ENCODE data around the gene STAB2. TPM values are rescaled to one million over a fixed set of nuclear protein-coding genes. Genes with fewer than 3 reads are reported as not detected.
A peak's percentile ranks its signal among the peaks of the same experiment; 100 is the strongest.

Gene STAB2
- total RNA-seq, 1 donor from 2014 or later: not detected

- H3K36me3 ChIP-seq: no peaks in the 10 kb centered on the region
- H3K4me2 ChIP-seq: no peak overlapping the region
- TF ChIP-seq EZH2 (IDR thresholded peaks at IDR 0.05) (no peak), EZH2phosphoT487 (IDR thresholded peaks at IDR 0.05) (no peak)
- TF ChIP-seq, protein P1, sequence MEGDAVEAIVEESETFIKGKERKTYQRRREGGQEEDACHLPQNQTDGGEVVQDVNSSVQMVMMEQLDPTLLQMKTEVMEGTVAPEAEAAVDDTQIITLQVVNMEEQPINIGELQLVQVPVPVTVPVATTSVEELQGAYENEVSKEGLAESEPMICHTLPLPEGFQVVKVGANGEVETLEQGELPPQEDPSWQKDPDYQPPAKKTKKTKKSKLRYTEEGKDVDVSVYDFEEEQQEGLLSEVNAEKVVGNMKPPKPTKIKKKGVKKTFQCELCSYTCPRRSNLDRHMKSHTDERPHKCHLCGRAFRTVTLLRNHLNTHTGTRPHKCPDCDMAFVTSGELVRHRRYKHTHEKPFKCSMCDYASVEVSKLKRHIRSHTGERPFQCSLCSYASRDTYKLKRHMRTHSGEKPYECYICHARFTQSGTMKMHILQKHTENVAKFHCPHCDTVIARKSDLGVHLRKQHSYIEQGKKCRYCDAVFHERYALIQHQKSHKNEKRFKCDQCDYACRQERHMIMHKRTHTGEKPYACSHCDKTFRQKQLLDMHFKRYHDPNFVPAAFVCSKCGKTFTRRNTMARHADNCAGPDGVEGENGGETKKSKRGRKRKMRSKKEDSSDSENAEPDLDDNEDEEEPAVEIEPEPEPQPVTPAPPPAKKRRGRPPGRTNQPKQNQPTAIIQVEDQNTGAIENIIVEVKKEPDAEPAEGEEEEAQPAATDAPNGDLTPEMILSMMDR (IDR thresholded peaks at IDR 0.05): no peak
- H3K79me2 ChIP-seq (ENCODE audit: low read depth): no peaks in the 10 kb centered on the region
- Mint-ChIP-seq H3K4me1 (peaks cover 3% of the 10 kb centered on the region), H3K9me3 (no peaks in the 10 kb centered on the region), H3K4me3 (no peak overlapping the region), H3K27me3 (ENCODE audit: insufficient read depth, low read depth) (peaks cover 2% of the 10 kb centered on the region), H3K36me3 (no peaks in the 10 kb centered on the region), H3K27ac (no peak overlapping the region)
- H3K9ac ChIP-seq: no peak overlapping the region
- no peak overlapping the region for H2AFZ ChIP-seq (replicated peaks)
- H3F3A ChIP-seq (ENCODE audit: low read depth): no peaks in the 10 kb centered on the region
- H4K20me1 ChIP-seq (ENCODE audit: low read depth): no peaks in the 10 kb centered on the region
- no peak overlapping the region for H3K27ac ChIP-seq
- no peaks in the 10 kb centered on the region for H3K9me3 ChIP-seq (ENCODE audit: low read depth)
- H3K27me3 ChIP-seq: no peaks in the 10 kb centered on the region
- no peak for DNase-seq (ENCODE audit: low spot score)
- no peaks in the 10 kb centered on the region for H3K4me1 ChIP-seq
- H3K4me3 ChIP-seq: no peak overlapping the region
Observed at GRCh38 chr12:103698752-103699560, 111.9 kb downstream of the STAB2 start.

GRCh38 chr12:103705098-103705497, 118.0 kb downstream of the STAB2 start:
- Mint-ChIP-seq H3K9me3 (no peaks in the 10 kb centered on the region), H3K36me3 (no peaks in the 10 kb centered on the region), H3K4me3 (no peak overlapping the region), H3K27ac (no peak overlapping the region), H3K4me1 (no peaks in the 10 kb centered on the region), H3K27me3 (ENCODE audit: insufficient read depth, low read depth) (peaks cover 6% of the 10 kb centered on the region)
- Histone ChIP-seq H3K4me1 (no peaks in the 10 kb centered on the region), H3K27me3 (no peaks in the 10 kb centered on the region), H3K4me2 (no peak overlapping the region), H3K36me3 (no peaks in the 10 kb centered on the region), H3K9ac (no peak overlapping the region), H3K9me3 (ENCODE audit: low read depth) (no peaks in the 10 kb centered on the region), H4K20me1 (ENCODE audit: low read depth) (no peaks in the 10 kb centered on the region), H3K79me2 (ENCODE audit: low read depth) (no peaks in the 10 kb centered on the region), H3F3A (ENCODE audit: low read depth) (no peaks in the 10 kb centered on the region), H2AFZ (replicated peaks) (no peak overlapping the region), H3K27ac (no peak overlapping the region), H3K4me3 (no peak overlapping the region)
- no peak for DNase-seq (ENCODE audit: low spot score)
- TF ChIP-seq EZH2phosphoT487 (IDR thresholded peaks at IDR 0.05) (no peak), EZH2 (IDR thresholded peaks at IDR 0.05) (no peak)
- TF ChIP-seq, protein P1 (IDR thresholded peaks at IDR 0.05): no peak

GRCh38 chr12:103705927-103706326, 118.9 kb downstream of the STAB2 start:
- H3K9me3 ChIP-seq (ENCODE audit: low read depth): no peaks in the 10 kb centered on the region
- H3K4me1 ChIP-seq: no peaks in the 10 kb centered on the region
- no peak overlapping the region for H3K4me2 ChIP-seq
- no peaks in the 10 kb centered on the region for H3K27me3 ChIP-seq
- no peak overlapping the region for H3K9ac ChIP-seq
- Mint-ChIP-seq H3K4me3 (no peak overlapping the region), H3K27ac (no peak overlapping the region), H3K9me3 (no peaks in the 10 kb centered on the region), H3K36me3 (no peaks in the 10 kb centered on the region), H3K4me1 (no peaks in the 10 kb centered on the region), H3K27me3 (ENCODE audit: insufficient read depth, low read depth) (peaks cover 6% of the 10 kb centered on the region)
- no peak overlapping the region for H2AFZ ChIP-seq (replicated peaks)
- H3K4me3 ChIP-seq: no peak overlapping the region
- no peaks in the 10 kb centered on the region for H3K79me2 ChIP-seq (ENCODE audit: low read depth)
- no peaks in the 10 kb centered on the region for H4K20me1 ChIP-seq (ENCODE audit: low read depth)
- TF ChIP-seq EZH2phosphoT487 (IDR thresholded peaks at IDR 0.05): no peak
- TF ChIP-seq, protein P1 (IDR thresholded peaks at IDR 0.05): peak; percentile 40
- DNase-seq (ENCODE audit: low spot score): peak; percentile 14
- no peaks in the 10 kb centered on the region for H3K36me3 ChIP-seq
- no peaks in the 10 kb centered on the region for H3F3A ChIP-seq (ENCODE audit: low read depth)
- no peak overlapping the region for H3K27ac ChIP-seq

All from neural progenitor cell (in vitro differentiated cells).